Right hindlimb (tissue), 1 donor: ENCODE results near the gene CEP250.

Experiments
- DNase-seq: peaks from one replicate; pipeline ENCODE4 v3.0.0-alpha.2; 2018

Gene CEP250

DNA sequence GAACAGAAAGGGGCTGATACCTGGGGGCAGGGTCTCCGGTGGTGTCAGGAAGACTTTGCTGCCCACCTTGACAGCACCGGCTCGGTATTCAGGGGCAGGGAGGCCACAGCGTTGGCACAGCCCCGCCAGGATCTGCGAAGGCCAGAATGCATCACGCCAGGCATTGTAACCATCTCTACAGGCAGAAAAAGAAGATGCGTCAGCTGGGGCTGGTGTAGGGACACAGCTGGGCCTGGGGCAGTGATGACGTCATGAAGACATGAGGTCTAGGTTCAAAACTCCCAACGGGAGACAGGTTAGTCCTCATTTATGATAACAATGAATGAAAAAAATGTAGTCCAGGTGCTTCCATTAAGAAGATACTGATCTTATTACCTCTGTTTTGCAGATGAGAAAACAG is 108.4 kb downstream of the CEP250 start:
- DNase-seq, result no peak

DNA sequence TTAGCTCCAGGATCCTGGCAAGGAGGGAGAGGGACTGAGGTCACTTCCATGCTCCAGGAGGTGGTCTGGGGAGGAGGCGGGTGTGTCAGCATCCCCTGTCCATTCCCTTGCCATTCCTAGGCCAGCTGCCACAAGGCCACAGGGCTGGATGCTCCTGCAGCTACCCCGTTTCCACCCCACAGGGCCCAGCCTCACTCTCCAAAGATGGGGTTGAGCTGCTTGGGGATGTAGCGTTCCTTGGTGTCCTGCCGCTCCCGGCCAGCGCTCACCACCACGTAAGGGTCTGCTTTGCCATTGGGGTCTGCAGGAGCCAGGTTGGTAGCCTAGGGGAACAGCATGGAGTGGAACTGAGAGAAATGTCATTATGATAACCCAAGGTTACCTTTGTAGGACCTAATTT is 109.5 kb downstream of the CEP250 start:
- DNase-seq, result no peak

DNA sequence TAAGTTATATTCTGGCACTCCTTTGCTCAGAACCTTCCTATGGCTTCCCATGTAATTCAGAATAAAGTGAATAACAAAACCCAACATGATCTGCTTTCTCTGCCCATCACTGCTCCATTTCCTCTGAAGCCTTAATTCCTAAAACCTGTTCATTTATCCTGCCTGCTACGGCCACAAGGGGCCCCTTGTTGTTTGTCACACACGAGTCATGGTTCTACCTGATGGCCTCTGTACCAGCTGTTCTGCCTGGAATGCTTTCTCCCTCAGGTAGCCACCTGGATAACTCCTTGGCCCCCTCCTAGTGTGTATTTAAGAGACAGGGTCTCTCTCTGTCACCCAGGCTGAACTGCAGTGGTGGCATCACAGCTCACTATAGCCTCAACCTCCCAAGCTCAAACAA is 113.2 kb downstream of the CEP250 start:
- DNase-seq, result no peak
